Psoas muscle (tissue), 8 donors: ENCODE results near the gene HS2ST1. TPM values are rescaled to one million over a fixed set of nuclear protein-coding genes. Genes with fewer than 3 reads are reported as not detected.

Experiments used
- ATAC-seq, 4 donors: fragments of 200-7000 bp; cut with Tn5 transposase; one replicate each; pipeline ENCODE4 v1.9.1; 2020; ENCODE audit warnings: moderate library complexity in 3 of 4, mild to moderate bottlenecking in 2 of 4
- DNase-seq, 2 donors: peaks; one replicate each; pipeline ENCODE4 v3.0.0-alpha.2; 2020
- H3K27ac ChIP-seq: fragments of 200-600 bp; one replicate; pipeline ENCODE4 v1.8.0; 2022
- H3K27me3 ChIP-seq, 3 donors: fragments of 200-600 bp in 1 of 3; one replicate each; pipeline versions ENCODE4 v1.6.1 to v1.8.0; 2013 to 2022; ENCODE audit warnings: low read length in 2 of 3, mild to moderate bottlenecking in 2 of 3, moderate library complexity in 1 of 3; ENCODE audit not compliant: insufficient read depth in 3 of 3
- H3K36me3 ChIP-seq, 2 donors: fragments of 200-600 bp in 1 of 2; one replicate each; pipeline versions ENCODE4 v1.6.1 to v1.8.0; 2013 to 2022; ENCODE audit warnings: low read depth in 1 of 2, mild to moderate bottlenecking in 1 of 2, moderate library complexity in 1 of 2; ENCODE audit not compliant: insufficient read depth in 1 of 2
- H3K4me1 ChIP-seq: fragments of 200-600 bp; one replicate; pipeline ENCODE4 v1.8.0; 2022
- H3K4me3 ChIP-seq: fragments of 200-600 bp; one replicate; pipeline ENCODE4 v1.8.0; 2022; ENCODE audit warnings: mild to moderate bottlenecking
- H3K9me3 ChIP-seq: fragments of 200-600 bp; one replicate; pipeline ENCODE4 v1.8.0; 2022
- CTCF ChIP-seq: fragments of 200-600 bp; IDR thresholded peaks from one replicate; pipeline ENCODE4 v1.8.0; 2022; ENCODE audit warnings: antibody characterized with exemption
- WGBS, 3 donors: extraction: QIAGEN DNeasy Blood & Tissue Kit; methylation state at CpG; one replicate each; pipeline versions ENCODE4 v1.1.6 to v1.1.7; 2013; 5-methylcytosine and 5-hydroxymethylcytosine counted together
- intact Hi-C, 2 donors: fragments of 100-400 bp; cut with DNase I; formaldehyde crosslinking; loops; one replicate each; pipeline versions ENCODE4 v1.11.0 to v1.14.2; 2022
- polyA plus RNA-seq, 3 donors: library from polyadenylated mRNA; stranded (reverse); fragments of 200-250 nt; gene quantifications; one replicate each; pipeline ENCODE4 v1.2.3, GENCODE V29; 2013
- total RNA-seq, 4 donors: library from RNA; stranded (reverse); fragmentation: NEBNext Ultra II Directional in 2 of 4; extraction: Animal tissue kit (Norgen Biotek cat#: 25700) in 2 of 4; gene quantifications; one replicate each; pipeline versions ENCODE4 v1.2.1 to v1.2.4, GENCODE V29; 2021 to 2023
- donor health status: healthy with polysubstance abuse.
- donor health status: DM: no; HTN: no; CAD: no; lungs with moderate emphysema.
- donor health status: Bipolar disorder and iron deficiency.
- donor health status: healthy.
- donor health status: DM: yes; HTN: yes; CAD: no.
- donor health status: DM: no; HTN: no; CAD: no.
- donor health status: DM: no; HTN: no; CAD: no.
- donor health status: DM: yes; HTN: yes; CAD: no.

Gene HS2ST1
- total and polyA plus RNA-seq, 7 donors = 3.3 to 12.0 (median 8.1) TPM

GRCh38 chr1:86913399-86913895 lies 988 bp upstream of the HS2ST1 start:
- Histone ChIP-seq H3K9me3 (no peaks in the 10 kb centered on the region), H3K36me3 (peaks cover 0 to 9% of the 10 kb centered on the region in 2 donors), H3K4me1 (peaks cover 23% of the 10 kb centered on the region), H3K27me3 (no peaks in the 10 kb centered on the region), H3K4me3 (peak overlapping the region; percentile 93), H3K27ac (peak overlapping the region; percentile 98)
- intact Hi-C loops = loop anchor here in 1 of 2 donors (10.0 kb wide), 2 partner anchors 129 to 171 kb away; no protein-coding TSS in a partner anchor
- 0 to 1% (median 0%) methylated on average over 17 of the region's 17 CpGs for WGBS, 3 donors
- ATAC-seq = peak in 1 of 4 donors; percentile 2
- no peak for DNase-seq
- TF ChIP-seq CTCF = no peak

- TF ChIP-seq CTCF = peak; percentile 3
- 0 to 1% (median 0%) methylated on average over 44 of the region's 44 CpGs for WGBS, 3 donors
- Histone ChIP-seq H3K27me3 (no peaks in the 10 kb centered on the region), H3K36me3 (peaks cover 0 to 9% of the 10 kb centered on the region in 2 donors), H3K4me3 (peak within 1 kb of the TSS; percentile 93), H3K4me1 (peaks cover 19% of the 10 kb centered on the region), H3K9me3 (no peaks in the 10 kb centered on the region), H3K27ac (peak within 1 kb of the TSS; percentile 98)
- intact Hi-C loops = loop anchor here in 1 of 2 donors (10.0 kb wide), 2 partner anchors 129 to 171 kb away; no protein-coding TSS in a partner anchor
- DNase-seq (peak; percentile 99), ATAC-seq (peak; percentile 92 to 99 (median 98))
Observed at GRCh38 chr1:86913896-86914600, 387 bp upstream of the HS2ST1 start, which contains the start of gene SELENOF. Gene SELENOF, minus strand, starts transcription at chr1:86914126. Its CDS starts 15 bp downstream, at chr1:86914111.

GRCh38 chr1:86914998-86915736 lies 732 bp downstream of the HS2ST1 start:
- no peak for TF ChIP-seq CTCF
- ATAC-seq (peak; percentile 11 to 56 (median 30)), DNase-seq (peak in 1 of 2 donors; percentile 37)
- Histone ChIP-seq H3K36me3 (peaks cover 0 to under 1% of the 10 kb centered on the region in 2 donors), H3K27ac (peak overlapping the region; percentile 87), H3K9me3 (no peaks in the 10 kb centered on the region), H3K4me1 (peaks cover 18% of the 10 kb centered on the region), H3K4me3 (peak overlapping the region; percentile 93), H3K27me3 (no peaks in the 10 kb centered on the region)
- intact Hi-C loops = loop anchor here in 1 of 2 donors (5.0 to 10.0 kb wide), 5 partner anchors 42 to 417 kb away; no protein-coding TSS in a partner anchor
- WGBS, 3 donors = 0% methylated on average over 43 of the region's 43 CpGs

- no peaks in the 10 kb centered on the region for H3K9me3 ChIP-seq
- TF ChIP-seq CTCF = no peak
- DNase-seq (no peak), ATAC-seq (no peak)
- H3K4me3 ChIP-seq = peak overlapping the region; percentile 93
- H3K4me1 ChIP-seq = peaks cover 16% of the 10 kb centered on the region
- no peaks in the 10 kb centered on the region for H3K27me3 ChIP-seq
- intact Hi-C loops = loop anchor here in 1 of 2 donors (5.0 to 10.0 kb wide), 5 partner anchors 42 to 417 kb away; no protein-coding TSS in a partner anchor
- peak overlapping the region; percentile 87 for H3K27ac ChIP-seq
- no peaks in the 10 kb centered on the region for H3K36me3 ChIP-seq
- WGBS, 3 donors = 3 to 5% (median 4%) methylated on average over 14 of the region's 14 CpGs
Observed at GRCh38 chr1:86915737-86916235, 1.4 kb downstream of the HS2ST1 start.
